ENCODE results near the gene TMEM95.
"Not testable (repeated sequence)": the region's sequence is repeated elsewhere in the genome, so short reads cannot be mapped to it uniquely, and the experiment has no call there.

The TMEM95 gene

DNA sequence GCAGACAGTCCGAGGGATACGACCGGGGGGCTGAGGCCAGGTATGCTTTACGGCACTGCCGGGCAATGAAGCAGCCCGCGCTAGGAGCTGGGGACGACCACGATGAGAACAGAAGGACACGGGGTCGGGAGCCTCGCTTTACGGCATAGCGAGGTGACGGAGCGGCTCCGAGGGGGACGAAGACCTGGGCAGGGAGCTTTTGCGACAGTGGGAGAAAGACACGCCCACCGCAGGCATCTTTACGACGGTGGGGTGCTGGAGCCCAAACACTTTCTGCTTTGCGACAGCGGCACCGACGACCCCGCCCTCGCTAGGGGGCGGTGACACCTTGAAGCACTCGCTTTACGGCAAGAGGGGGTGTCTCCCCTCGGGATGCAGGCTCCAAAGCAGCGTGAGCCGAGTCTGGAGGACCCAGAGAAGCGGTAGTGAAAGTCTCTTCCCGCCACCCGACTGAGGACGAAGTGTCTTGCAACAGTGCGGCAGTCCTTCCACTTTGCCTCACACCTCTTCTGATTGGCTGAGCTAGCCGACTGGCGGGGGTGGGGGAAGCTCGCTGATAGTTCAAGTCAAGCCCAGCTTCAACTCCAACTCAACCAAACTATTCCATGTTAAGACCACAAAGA, 25.5 kb upstream of the TMEM95 start:
- peak; percentile 98 for DNase-seq (ENCODE audit: low read depth)
- TF ChIP-seq CTCF (conservative IDR thresholded peaks at IDR 0.05; ENCODE audit: control insufficient read depth, insufficient read depth, low read depth, low read length) = no peak
- H3K4me3 ChIP-seq (ENCODE audit: control insufficient read depth, low read depth, low read length) = peak overlapping the region; percentile 90

- peak overlapping the region; percentile 90 for H3K4me3 ChIP-seq (ENCODE audit: control insufficient read depth, low read depth, low read length)
- TF ChIP-seq CTCF (conservative IDR thresholded peaks at IDR 0.05; ENCODE audit: control insufficient read depth, insufficient read depth, low read depth, low read length) = no peak
- DNase-seq (ENCODE audit: low read depth) = peak; percentile 74
Observed at GRCh38 chr17:7329997-7330637, 24.8 kb upstream of the TMEM95 start.

DNA sequence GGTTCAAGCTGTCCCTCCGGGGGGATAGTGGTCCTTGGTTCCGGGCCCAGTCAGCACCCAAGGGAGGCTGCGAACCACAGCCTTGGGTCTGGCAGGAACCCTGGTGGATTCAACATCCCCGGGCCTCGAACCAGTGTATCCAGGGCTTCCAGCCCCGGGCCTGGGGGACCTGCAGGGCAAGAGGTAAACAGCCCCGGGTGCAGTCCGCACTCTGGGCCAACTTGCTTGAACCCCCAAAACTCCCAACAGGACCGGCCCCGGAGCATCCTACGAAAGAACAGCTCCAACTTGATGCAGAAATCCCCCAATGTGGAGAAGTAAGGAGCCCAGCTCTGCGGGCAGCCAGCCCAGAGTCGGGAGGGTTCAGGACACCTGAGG, 24.3 kb upstream of the TMEM95 start:
- TF ChIP-seq CTCF (conservative IDR thresholded peaks at IDR 0.05; ENCODE audit: control insufficient read depth, insufficient read depth, low read depth, low read length) = no peak
- H3K4me3 ChIP-seq (ENCODE audit: control insufficient read depth, low read depth, low read length) = peak overlapping the region; percentile 90

DNA sequence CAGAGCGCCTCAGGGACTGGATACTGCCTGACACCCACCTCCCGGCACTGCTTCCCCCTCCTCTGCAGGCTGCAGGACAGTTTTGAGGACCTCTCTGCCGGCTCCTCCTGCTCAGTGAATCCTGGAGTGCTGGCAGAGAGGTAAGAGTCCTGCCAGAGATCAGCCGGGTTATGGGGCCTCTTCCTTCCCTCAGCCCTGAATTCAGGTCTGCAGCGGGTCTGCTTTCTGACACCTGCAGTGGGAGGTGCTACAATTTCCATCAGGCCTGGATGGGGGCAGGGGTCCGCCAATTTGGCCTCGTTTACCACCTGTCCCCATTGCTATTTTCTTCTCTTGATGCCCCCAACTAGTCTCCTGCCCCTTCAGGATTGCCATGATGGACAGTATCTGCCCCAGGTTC, 22.8 kb upstream of the TMEM95 start:
- DNase-seq (ENCODE audit: low read depth) = no peak
- no peak for TF ChIP-seq CTCF (conservative IDR thresholded peaks at IDR 0.05; ENCODE audit: control insufficient read depth, insufficient read depth, low read depth, low read length)
- H3K4me3 ChIP-seq (ENCODE audit: control insufficient read depth, low read depth, low read length) = no peak overlapping the region

More for the DNA sequence above, 24.3 kb upstream of the TMEM95 start:
- no peak for DNase-seq (ENCODE audit: low read depth)

- not testable (repeated sequence) for DNase-seq (ENCODE audit: low read depth); H3K4me3 ChIP-seq (ENCODE audit: control insufficient read depth, low read depth, low read length)
Observed at GRCh38 chr17:7332600-7333069, 22.3 kb upstream of the TMEM95 start.

- no peak overlapping the region for H3K4me3 ChIP-seq (ENCODE audit: control insufficient read depth, low read depth, low read length)
- DNase-seq (ENCODE audit: low read depth) = no peak
- no peak for TF ChIP-seq CTCF (conservative IDR thresholded peaks at IDR 0.05; ENCODE audit: control insufficient read depth, insufficient read depth, low read depth, low read length)
Observed at GRCh38 chr17:7334938-7335538, 19.9 kb upstream of the TMEM95 start.

DNA sequence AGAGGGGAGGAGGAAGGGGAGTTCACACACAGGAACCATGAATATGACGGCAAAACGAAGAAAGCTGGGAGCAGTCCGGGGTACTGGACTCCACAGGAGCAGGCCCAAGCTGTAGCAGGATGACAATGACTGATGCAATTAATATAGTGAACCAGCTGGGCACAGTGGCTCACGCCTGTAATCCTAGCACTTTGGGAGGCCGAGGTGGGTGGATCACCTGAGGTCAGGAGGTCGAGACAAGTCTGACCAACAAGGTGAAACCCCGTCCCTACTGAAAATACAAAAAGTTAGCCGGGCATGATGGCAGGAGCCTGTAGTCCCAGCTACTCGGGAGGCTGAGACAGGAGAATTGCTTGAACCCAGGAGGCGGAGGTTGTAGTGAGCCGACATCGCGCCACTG, 19.2 kb upstream of the TMEM95 start:
- DNase-seq (ENCODE audit: low read depth); H3K4me3 ChIP-seq (ENCODE audit: control insufficient read depth, low read depth, low read length): not testable (repeated sequence)
